ENCODE results near the gene KIF1A. TPM values are rescaled to one million over a fixed set of nuclear protein-coding genes. Genes with fewer than 3 reads are reported as not detected.

The KIF1A gene
- total RNA-seq, 1 donor from 2014 or later, result 52.2 TPM

DNA sequence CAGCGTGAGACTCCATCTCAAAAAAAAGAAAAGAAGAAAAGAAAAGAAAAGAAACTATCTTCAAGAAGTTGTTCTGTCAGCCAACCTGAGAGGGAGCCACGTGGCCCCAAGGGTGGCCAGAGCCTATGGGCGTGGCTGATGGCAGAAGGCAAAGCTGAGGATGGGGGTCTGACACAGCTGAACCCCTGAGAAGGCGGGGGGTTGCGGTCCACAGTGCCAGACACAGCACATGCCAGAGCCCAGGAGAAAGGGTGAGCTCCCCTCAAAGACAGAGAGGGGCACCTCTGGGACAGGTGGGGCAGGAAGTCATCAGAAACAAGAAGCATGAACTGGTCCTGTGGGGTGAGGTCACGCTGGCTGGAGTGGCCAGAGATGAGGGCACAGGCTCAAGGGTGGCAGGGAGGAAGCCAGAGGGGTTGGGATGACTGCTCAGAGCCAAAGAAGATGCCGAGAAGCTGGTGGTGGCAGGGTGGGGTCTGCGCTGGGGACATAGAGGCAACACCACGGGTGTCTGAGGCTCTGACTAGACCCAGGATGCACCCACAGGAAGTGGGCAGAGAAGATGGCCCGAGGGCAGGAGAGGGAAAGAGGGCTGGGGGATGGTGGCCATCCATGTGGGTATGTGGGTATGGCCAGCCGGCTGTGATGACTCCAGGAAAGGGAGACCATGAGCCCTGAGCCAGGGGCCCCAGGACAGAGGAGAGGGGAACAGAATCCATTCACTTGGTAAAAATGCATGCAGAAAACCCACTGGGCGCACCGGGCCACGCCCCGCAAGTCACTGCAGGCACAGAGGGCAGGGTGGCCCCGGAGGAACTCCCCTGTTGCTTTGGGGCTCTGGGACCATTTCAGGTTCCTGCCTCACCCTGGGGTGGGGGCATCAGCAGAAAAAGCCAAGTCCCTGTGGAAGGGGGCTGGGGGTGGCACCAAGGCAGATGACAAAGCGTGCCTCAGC is 8.4 kb downstream of the KIF1A start:
- DNase-seq (ENCODE audit: low spot score), result no peak
- Mint-ChIP-seq H3K36me3 (ENCODE audit: low read depth, unreplicated experiment) (peaks cover 27% of the 10 kb centered on the region), H3K27ac (ENCODE audit: unreplicated experiment) (no peak overlapping the region), H3K4me3 (ENCODE audit: unreplicated experiment) (no peak overlapping the region), H3K9me3 (ENCODE audit: unreplicated experiment) (peaks cover 15% of the 10 kb centered on the region), H3K27me3 (ENCODE audit: unreplicated experiment) (peaks cover 11% of the 10 kb centered on the region), H3K4me1 (ENCODE audit: unreplicated experiment) (peaks cover 2% of the 10 kb centered on the region)
- TF ChIP-seq, protein P1, sequence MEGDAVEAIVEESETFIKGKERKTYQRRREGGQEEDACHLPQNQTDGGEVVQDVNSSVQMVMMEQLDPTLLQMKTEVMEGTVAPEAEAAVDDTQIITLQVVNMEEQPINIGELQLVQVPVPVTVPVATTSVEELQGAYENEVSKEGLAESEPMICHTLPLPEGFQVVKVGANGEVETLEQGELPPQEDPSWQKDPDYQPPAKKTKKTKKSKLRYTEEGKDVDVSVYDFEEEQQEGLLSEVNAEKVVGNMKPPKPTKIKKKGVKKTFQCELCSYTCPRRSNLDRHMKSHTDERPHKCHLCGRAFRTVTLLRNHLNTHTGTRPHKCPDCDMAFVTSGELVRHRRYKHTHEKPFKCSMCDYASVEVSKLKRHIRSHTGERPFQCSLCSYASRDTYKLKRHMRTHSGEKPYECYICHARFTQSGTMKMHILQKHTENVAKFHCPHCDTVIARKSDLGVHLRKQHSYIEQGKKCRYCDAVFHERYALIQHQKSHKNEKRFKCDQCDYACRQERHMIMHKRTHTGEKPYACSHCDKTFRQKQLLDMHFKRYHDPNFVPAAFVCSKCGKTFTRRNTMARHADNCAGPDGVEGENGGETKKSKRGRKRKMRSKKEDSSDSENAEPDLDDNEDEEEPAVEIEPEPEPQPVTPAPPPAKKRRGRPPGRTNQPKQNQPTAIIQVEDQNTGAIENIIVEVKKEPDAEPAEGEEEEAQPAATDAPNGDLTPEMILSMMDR (IDR thresholded peaks at IDR 0.05; ENCODE audit: unreplicated experiment), result no peak

DNA sequence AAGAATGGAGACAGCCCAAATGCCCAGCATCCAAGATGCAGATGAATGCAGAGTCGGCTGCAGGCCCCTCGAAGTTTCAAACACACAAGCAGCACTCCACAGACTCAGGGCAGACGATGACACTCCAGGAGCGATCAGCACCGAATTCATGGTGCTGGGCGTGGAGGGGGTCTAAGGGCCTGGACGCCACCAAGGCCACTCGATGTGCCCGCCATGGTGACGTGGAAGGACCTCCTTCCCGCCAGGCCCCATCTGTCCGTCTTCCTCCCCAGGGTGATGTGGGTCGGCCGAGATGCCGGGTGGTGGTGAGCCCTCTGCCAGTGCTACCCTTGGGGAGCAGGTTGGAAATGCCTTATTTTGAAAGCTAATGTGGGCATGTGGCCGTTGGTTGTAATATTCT is 9.4 kb downstream of the KIF1A start:
- DNase-seq (ENCODE audit: low spot score), result no peak
- no peaks in the 10 kb centered on the region for H3K4me1 Mint-ChIP-seq (ENCODE audit: unreplicated experiment)
- no peak overlapping the region for H3K4me3 Mint-ChIP-seq (ENCODE audit: unreplicated experiment)
- peaks cover 15% of the 10 kb centered on the region for H3K9me3 Mint-ChIP-seq (ENCODE audit: unreplicated experiment)
- TF ChIP-seq, protein P1 (IDR thresholded peaks at IDR 0.05; ENCODE audit: unreplicated experiment), result no peak
- H3K27ac Mint-ChIP-seq (ENCODE audit: unreplicated experiment), result no peak overlapping the region
- peaks cover 27% of the 10 kb centered on the region for H3K36me3 Mint-ChIP-seq (ENCODE audit: low read depth, unreplicated experiment)
- H3K27me3 Mint-ChIP-seq (ENCODE audit: unreplicated experiment), result peaks cover 3% of the 10 kb centered on the region

DNA sequence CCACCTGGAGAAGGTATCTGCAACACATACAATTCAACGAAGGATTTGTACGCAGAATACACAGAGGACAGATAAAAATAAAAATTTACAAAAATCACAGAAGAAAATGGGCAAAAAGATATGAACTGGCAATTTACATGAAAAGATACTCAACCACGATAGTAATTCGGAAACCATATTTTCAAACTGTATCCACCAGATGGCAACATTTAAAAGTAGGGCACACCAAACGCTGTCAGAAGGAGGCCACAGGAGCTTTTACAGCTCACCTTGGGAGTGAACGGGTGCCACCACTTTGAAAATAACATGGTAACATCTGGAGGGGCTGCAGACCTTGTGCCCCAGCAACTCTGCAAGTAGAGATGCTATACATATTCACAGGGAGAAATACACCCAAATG is 9.8 kb downstream of the KIF1A start:
- H3K27ac Mint-ChIP-seq (ENCODE audit: unreplicated experiment), result no peak overlapping the region
- peaks cover 15% of the 10 kb centered on the region for H3K9me3 Mint-ChIP-seq (ENCODE audit: unreplicated experiment)
- no peaks in the 10 kb centered on the region for H3K4me1 Mint-ChIP-seq (ENCODE audit: unreplicated experiment)
- DNase-seq (ENCODE audit: low spot score), result no peak
- peaks cover 27% of the 10 kb centered on the region for H3K36me3 Mint-ChIP-seq (ENCODE audit: low read depth, unreplicated experiment)
- TF ChIP-seq, protein P1 (IDR thresholded peaks at IDR 0.05; ENCODE audit: unreplicated experiment), result no peak
- no peak overlapping the region for H3K4me3 Mint-ChIP-seq (ENCODE audit: unreplicated experiment)
- peaks cover 3% of the 10 kb centered on the region for H3K27me3 Mint-ChIP-seq (ENCODE audit: unreplicated experiment)

DNA sequence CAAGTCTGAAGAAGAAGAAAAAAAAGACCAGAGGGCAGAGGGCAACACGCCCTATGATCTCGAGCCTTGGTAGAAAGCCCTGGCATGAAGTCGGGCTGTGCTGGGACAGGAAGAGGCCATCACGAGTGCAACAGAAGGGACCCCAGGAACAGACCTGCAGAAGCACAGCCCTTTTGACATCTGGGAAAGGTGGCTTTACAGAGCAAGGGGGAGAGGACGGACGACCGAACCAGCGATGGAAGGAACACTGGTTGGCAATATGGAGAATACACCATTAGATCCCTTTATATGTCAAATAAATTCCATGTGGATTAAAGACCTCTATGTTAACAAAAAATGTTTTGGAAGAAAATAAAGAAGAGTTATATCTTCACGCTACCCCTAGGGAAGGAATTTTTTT is 10.7 kb downstream of the KIF1A start:
- H3K4me3 Mint-ChIP-seq (ENCODE audit: unreplicated experiment), result no peak overlapping the region
- H3K4me1 Mint-ChIP-seq (ENCODE audit: unreplicated experiment), result no peaks in the 10 kb centered on the region
- H3K27ac Mint-ChIP-seq (ENCODE audit: unreplicated experiment), result no peak overlapping the region
- no peak for DNase-seq (ENCODE audit: low spot score)
- H3K9me3 Mint-ChIP-seq (ENCODE audit: unreplicated experiment), result peaks cover 14% of the 10 kb centered on the region
- H3K27me3 Mint-ChIP-seq (ENCODE audit: unreplicated experiment), result peaks cover 3% of the 10 kb centered on the region
- peaks cover 25% of the 10 kb centered on the region for H3K36me3 Mint-ChIP-seq (ENCODE audit: low read depth, unreplicated experiment)
- TF ChIP-seq, protein P1 (IDR thresholded peaks at IDR 0.05; ENCODE audit: unreplicated experiment), result no peak

DNA sequence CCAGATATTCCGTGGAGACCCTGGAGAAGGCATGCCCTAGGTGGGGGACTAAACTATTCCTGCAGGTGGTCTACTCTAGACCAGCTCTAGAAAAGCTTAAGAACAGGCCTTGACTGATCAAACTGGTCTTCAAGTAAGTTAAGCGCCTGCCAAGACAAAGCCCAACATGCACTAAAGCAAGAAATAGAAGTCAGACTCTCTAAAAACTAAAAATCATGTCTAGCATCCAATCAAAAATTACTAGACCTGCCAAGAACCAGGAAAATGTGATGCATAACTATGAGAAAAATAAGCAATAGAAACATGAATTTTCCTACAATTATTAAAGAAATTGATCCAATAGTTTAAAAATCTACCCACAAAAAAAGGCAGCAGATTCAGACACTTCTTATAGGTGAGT is 13.6 kb downstream of the KIF1A start:
- H3K4me1 Mint-ChIP-seq (ENCODE audit: unreplicated experiment), result no peaks in the 10 kb centered on the region
- no peaks in the 10 kb centered on the region for H3K27me3 Mint-ChIP-seq (ENCODE audit: unreplicated experiment)
- H3K27ac Mint-ChIP-seq (ENCODE audit: unreplicated experiment), result no peak overlapping the region
- H3K9me3 Mint-ChIP-seq (ENCODE audit: unreplicated experiment), result no peaks in the 10 kb centered on the region
- peaks cover 6% of the 10 kb centered on the region for H3K36me3 Mint-ChIP-seq (ENCODE audit: low read depth, unreplicated experiment)
- H3K4me3 Mint-ChIP-seq (ENCODE audit: unreplicated experiment), result no peak overlapping the region
- TF ChIP-seq, protein P1 (IDR thresholded peaks at IDR 0.05; ENCODE audit: unreplicated experiment), result no peak
- DNase-seq (ENCODE audit: low spot score), result no peak

Measured in endothelial cell (in vitro differentiated cells).